ENCODE data around the gene ZNF776.

- TF ChIP-seq POLR2A (IDR thresholded peaks at IDR 0.05) (no peak), POLR2AphosphoS5 (IDR thresholded peaks at IDR 0.05) (no peak)
- TF ChIP-seq, protein P1, sequence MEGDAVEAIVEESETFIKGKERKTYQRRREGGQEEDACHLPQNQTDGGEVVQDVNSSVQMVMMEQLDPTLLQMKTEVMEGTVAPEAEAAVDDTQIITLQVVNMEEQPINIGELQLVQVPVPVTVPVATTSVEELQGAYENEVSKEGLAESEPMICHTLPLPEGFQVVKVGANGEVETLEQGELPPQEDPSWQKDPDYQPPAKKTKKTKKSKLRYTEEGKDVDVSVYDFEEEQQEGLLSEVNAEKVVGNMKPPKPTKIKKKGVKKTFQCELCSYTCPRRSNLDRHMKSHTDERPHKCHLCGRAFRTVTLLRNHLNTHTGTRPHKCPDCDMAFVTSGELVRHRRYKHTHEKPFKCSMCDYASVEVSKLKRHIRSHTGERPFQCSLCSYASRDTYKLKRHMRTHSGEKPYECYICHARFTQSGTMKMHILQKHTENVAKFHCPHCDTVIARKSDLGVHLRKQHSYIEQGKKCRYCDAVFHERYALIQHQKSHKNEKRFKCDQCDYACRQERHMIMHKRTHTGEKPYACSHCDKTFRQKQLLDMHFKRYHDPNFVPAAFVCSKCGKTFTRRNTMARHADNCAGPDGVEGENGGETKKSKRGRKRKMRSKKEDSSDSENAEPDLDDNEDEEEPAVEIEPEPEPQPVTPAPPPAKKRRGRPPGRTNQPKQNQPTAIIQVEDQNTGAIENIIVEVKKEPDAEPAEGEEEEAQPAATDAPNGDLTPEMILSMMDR (IDR thresholded peaks at IDR 0.05 in 8 of 11, conservative IDR thresholded peaks at IDR 0.05 in 3 of 11): no peak
Measured at GRCh38 chr19:57776764-57777296, 30.2 kb downstream of the ZNF776 start.

Measured in spleen (tissue), 7 donors.